GM12864 (cell line): ENCODE results near the gene PLEKHS1.
A peak's percentile ranks its signal among the peaks of the same experiment; 100 is the strongest.

Experiments used
- DNase-seq: peaks from one replicate; pipeline ENCODE4 v3.0.0-alpha.2; 2011; ENCODE audit warnings: low read depth
- H3K4me3 ChIP-seq: 2 replicates; pipeline ENCODE4 v1.5.1; 2011; ENCODE audit warnings: mild to moderate bottlenecking, low read depth, low read length, control low read depth
- CTCF ChIP-seq: IDR thresholded peaks from 2 replicates; pipeline ENCODE4 v1.5.1; 2011; ENCODE audit warnings: low read depth, mild to moderate bottlenecking, moderate library complexity, low read length, control low read depth, inconsistent platforms; ENCODE audit errors: missing control alignments

PLEKHS1 gene

DNA sequence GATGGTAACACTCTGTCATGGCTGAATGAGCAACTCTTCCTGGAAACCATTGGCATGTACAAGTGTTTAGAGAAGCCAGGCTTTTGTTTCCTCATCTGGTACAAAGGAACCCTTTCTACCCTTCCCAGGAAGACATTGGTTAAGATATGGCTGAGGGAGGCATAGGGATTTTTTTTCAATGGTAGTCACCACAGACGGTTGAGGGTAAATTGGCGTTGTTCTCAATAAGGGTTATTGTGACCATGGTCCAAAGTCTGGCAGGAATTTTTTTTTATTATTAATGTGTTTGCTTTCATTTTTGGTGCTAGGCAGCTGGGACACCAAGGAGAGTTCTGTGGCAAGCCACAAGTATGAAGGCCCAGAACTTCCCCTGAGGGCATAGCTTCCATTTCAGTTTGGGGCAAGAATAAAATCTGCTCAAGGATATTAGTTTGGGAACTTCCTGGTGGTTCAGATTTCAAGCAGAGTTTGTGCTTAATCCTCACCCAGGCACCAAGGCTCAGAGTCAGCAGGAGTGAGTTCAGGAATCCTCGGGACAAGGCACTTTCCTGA, at the start of gene PLEKHS1:
Gene PLEKHS1 (plus strand): TSS at position 502 of the 552 bp plus-strand sequence. CDS start 3,596 bp downstream, outside the sequence.
- H3K4me3 ChIP-seq, result no peak within 1 kb of the TSS
- TF ChIP-seq CTCF, result no peak
- DNase-seq, result no peak

DNA sequence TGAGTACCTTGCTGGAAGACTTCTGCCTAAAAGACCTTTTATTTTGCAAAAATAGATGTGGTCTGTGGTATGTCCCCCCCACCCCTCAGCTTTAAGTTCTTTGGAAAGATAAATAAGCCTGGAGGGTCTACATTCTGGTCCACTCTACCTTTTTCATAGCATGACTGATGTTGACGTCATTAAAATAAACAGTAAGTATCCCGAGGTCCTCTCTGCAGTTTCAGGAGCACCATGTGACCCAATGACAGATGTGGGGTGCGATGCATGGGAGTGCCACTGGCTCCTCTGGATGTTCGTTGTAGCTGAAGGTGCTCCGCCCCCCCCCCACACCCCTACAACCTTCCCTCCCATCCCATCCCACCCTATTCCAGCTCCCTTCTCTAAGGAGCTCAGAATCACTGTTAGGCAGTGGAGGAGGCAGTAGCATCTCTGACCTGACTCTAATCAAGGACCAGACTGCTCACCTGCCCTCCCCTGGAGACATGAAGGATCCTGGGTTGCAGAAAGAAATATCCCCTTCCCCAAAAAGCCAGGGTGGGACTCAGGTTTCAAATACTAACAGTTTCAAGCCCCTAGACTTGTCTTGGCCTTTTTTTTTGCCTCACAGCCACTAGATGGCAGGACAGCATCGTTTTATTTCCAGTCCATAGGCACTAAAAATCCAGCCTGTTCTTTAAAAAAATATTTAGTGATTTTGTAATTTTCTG, 46.7 kb upstream of the PLEKHS1 start:
- H3K4me3 ChIP-seq, result no peak overlapping the region
- TF ChIP-seq CTCF, result peak; percentile 55
- DNase-seq, result no peak

- DNase-seq, result no peak
- no peak overlapping the region for H3K4me3 ChIP-seq
- no peak for TF ChIP-seq CTCF
Measured at GRCh38 chr10:113705344-113705652, 46.2 kb upstream of the PLEKHS1 start.

GRCh38 chr10:113706623-113707022, 44.9 kb upstream of the PLEKHS1 start:
- no peak for DNase-seq
- no peak for TF ChIP-seq CTCF
- no peak overlapping the region for H3K4me3 ChIP-seq

GRCh38 chr10:113708640-113709039, 42.8 kb upstream of the PLEKHS1 start:
- H3K4me3 ChIP-seq, result no peak overlapping the region
- DNase-seq, result no peak
- no peak for TF ChIP-seq CTCF

DNA sequence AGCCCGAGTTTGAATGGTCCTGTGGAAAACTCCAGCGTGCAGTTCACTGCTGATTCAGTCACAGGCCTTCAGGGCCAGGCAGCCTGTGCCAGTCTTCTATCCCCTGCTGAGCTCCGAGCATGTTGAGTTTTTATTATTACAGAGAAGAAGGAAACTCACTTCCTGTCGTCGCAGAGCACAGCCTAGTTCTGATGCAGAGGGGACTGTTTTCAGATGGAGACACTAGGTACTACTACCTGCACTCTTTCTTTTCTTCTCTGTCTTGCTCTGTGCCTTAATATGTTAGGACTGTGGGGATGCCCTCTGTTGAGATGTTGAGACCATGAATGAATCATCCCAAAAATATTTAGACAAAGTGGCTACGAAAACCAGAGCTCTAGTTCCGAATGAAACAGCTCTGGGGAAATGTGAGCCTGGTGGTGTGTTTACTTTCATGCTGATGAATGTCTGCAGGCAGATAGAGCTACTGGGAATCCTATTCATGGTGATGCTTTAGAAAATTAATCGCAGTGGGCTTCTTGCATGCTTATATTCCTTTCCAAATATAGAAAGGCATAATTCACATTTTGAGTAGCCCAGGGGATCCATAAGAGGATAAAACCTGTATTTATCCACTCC, 42.2 kb upstream of the PLEKHS1 start:
- H3K4me3 ChIP-seq, result no peak overlapping the region
- TF ChIP-seq CTCF, result no peak
- DNase-seq, result no peak

- DNase-seq, result no peak
- no peak for TF ChIP-seq CTCF
- no peak overlapping the region for H3K4me3 ChIP-seq
Measured at GRCh38 chr10:113711142-113711541, 40.3 kb upstream of the PLEKHS1 start.
